NCI-H748 treated with DMSO at 0.1 percent for 48 hours (cell line): ENCODE measurements around the gene RDH5.

Experiments used
- DNase-seq: peaks from one replicate; lab custom pipeline; 2025; lab: John Stamatoyannopoulos, UW

RDH5 gene

GRCh38 chr12:55720071-55720564, at the start of gene RDH5:
Gene RDH5 (plus strand): TSS chr12:55720393. CDS start chr12:55721185, 792 bp downstream.
- no peak for DNase-seq

- DNase-seq = no peak
Observed at GRCh38 chr12:55671746-55672145, 48.4 kb upstream of the RDH5 start.

- no peak for DNase-seq
Observed at GRCh38 chr12:55673638-55674037, 46.6 kb upstream of the RDH5 start.

- DNase-seq = no peak
Observed at GRCh38 chr12:55675666-55676065, 44.5 kb upstream of the RDH5 start.

GRCh38 chr12:55676707-55677106, 43.5 kb upstream of the RDH5 start:
- no peak for DNase-seq

- DNase-seq = no peak
Observed at GRCh38 chr12:55679691-55680090, 40.5 kb upstream of the RDH5 start.

GRCh38 chr12:55681142-55682077, 38.8 kb upstream of the RDH5 start:
- no peak for DNase-seq

- no peak for DNase-seq
Observed at GRCh38 chr12:55682087-55682796, 38.0 kb upstream of the RDH5 start.

- no peak for DNase-seq
Observed at GRCh38 chr12:55683676-55684075, 36.5 kb upstream of the RDH5 start.

- no peak for DNase-seq
Observed at GRCh38 chr12:55684761-55685370, 35.3 kb upstream of the RDH5 start.

GRCh38 chr12:55685671-55686070, 34.5 kb upstream of the RDH5 start:
- no peak for DNase-seq

GRCh38 chr12:55686366-55687010, 33.7 kb upstream of the RDH5 start:
- DNase-seq = no peak

GRCh38 chr12:55687746-55688145, 32.4 kb upstream of the RDH5 start:
- no peak for DNase-seq

- no peak for DNase-seq
Observed at GRCh38 chr12:55688716-55689655, 31.2 kb upstream of the RDH5 start.

- DNase-seq = no peak
Observed at GRCh38 chr12:55692631-55693322, 27.4 kb upstream of the RDH5 start.

GRCh38 chr12:55693323-55694187, 26.6 kb upstream of the RDH5 start:
- DNase-seq = no peak

- DNase-seq = no peak
Observed at GRCh38 chr12:55694188-55694515, 26.0 kb upstream of the RDH5 start.

- no peak for DNase-seq
Observed at GRCh38 chr12:55694651-55695050, 25.5 kb upstream of the RDH5 start.

- DNase-seq = no peak
Observed at GRCh38 chr12:55695349-55695748, 24.8 kb upstream of the RDH5 start.
